SK-N-SH (cell line): ENCODE data around the gene IRGM. TPM values are rescaled to one million over a fixed set of nuclear protein-coding genes. Genes with fewer than 3 reads are reported as not detected.

Experiments used
- CTCF ChIA-PET: fragments of 300-600, 350-600 bp; formaldehyde crosslinking; extraction: SDS; loops from one replicate; lab custom pipeline; 2021; lab: Yijun Ruan, JAX
- POLR2A ChIA-PET: fragments of 350-600 bp; sonication (Branson Sonifier 250); formaldehyde crosslinking; extraction: SDS; loops from one replicate; lab custom pipeline; 2020; ENCODE audit warnings: antibody characterized with exemption, inconsistent platforms; lab: Yijun Ruan, JAX
- DNase-seq: peaks from one replicate; pipeline ENCODE4 v3.0.0; 2012
- H2AFZ ChIP-seq: fragments of 200-600 bp; sonication (generic); 2 replicates; pipeline ENCODE4 v1.8.1; 2016; ENCODE audit warnings: antibody characterized with exemption, mild to moderate bottlenecking, low read depth
- H3F3A ChIP-seq: fragments of 200-600 bp; sonication (generic); replicated peaks from 2 replicates; pipeline ENCODE3; 2016; ENCODE audit warnings: antibody characterized with exemption, mild to moderate bottlenecking; ENCODE audit not compliant: insufficient read depth
- H3K27ac ChIP-seq, 2 experiments: fragments of 200-500 bp in 1 of 2; fragments of 200-600 bp in 1 of 2; sonication (Bioruptor generic) in 1 of 2; sonication (generic), shearing (Covaris generic) in 1 of 2; 2 replicates each; pipeline versions ENCODE4 v1.5.1 to v1.6.1; 2014 to 2016; ENCODE audit warnings: low read depth in 2 of 2, inconsistent platforms in 1 of 2, low read length in 1 of 2, mild to moderate bottlenecking in 1 of 2, mixed read lengths in 1 of 2
- H3K27me3 ChIP-seq: fragments of 200-600 bp; sonication (generic), shearing (Covaris generic); 2 replicates; pipeline ENCODE4 v1.6.1; 2016; ENCODE audit warnings: mixed run types; ENCODE audit not compliant: insufficient read depth
- H3K36me3 ChIP-seq, 2 experiments: fragments of 200-500 bp in 1 of 2; fragments of 200-600 bp in 1 of 2; sonication (Bioruptor generic) in 1 of 2; sonication (generic) in 1 of 2; replicated peaks in 1 of 2; 2 replicates each; pipeline versions ENCODE3 to v1.5.1; 2014 to 2016; ENCODE audit warnings: low read length in 1 of 2, mild to moderate bottlenecking in 1 of 2; ENCODE audit not compliant: insufficient read depth in 2 of 2, control insufficient read depth in 1 of 2
- H3K4me1 ChIP-seq, 2 experiments: fragments of 200-500 bp in 1 of 2; fragments of 200-600 bp in 1 of 2; sonication (Bioruptor generic) in 1 of 2; sonication (generic), shearing (Covaris generic) in 1 of 2; 2 replicates each; pipeline versions ENCODE4 v1.5.1 to v1.6.1; 2014 to 2016; ENCODE audit warnings: low read depth in 1 of 2, low read length in 1 of 2, mixed run types in 1 of 2; ENCODE audit not compliant: insufficient read depth in 2 of 2, control insufficient read depth in 1 of 2
- H3K4me2 ChIP-seq: fragments of 200-600 bp; sonication (generic), shearing (Covaris generic); 2 replicates; pipeline ENCODE4 v1.6.1; 2017; ENCODE audit warnings: mixed run types
- H3K4me3 ChIP-seq, 2 experiments: fragments of 200-500 bp in 1 of 2; fragments of 200-600 bp in 1 of 2; sonication (Bioruptor generic) in 1 of 2; sonication (generic), shearing (Covaris generic) in 1 of 2; 2 replicates each; pipeline versions ENCODE4 v1.5.1 to v1.8.1; 2014 to 2016; ENCODE audit warnings: low read depth in 2 of 2, inconsistent platforms in 1 of 2, low read length in 1 of 2, mild to moderate bottlenecking in 1 of 2, mixed read lengths in 1 of 2, moderate library complexity in 1 of 2
- H3K79me2 ChIP-seq: fragments of 200-600 bp; sonication (generic); 2 replicates; pipeline ENCODE4 v1.8.1; 2017; ENCODE audit warnings: mild to moderate bottlenecking; ENCODE audit not compliant: insufficient read depth
- H3K9ac ChIP-seq: fragments of 200-600 bp; sonication (generic); 2 replicates; pipeline ENCODE4 v1.6.1; 2017; ENCODE audit warnings: mixed run types
- H3K9me2 ChIP-seq: fragments of 200-600 bp; sonication (generic); 2 replicates; pipeline ENCODE4 v1.6.1; 2017; ENCODE audit warnings: mixed run types
- H3K9me3 ChIP-seq: fragments of 200-600 bp; sonication (generic); 2 replicates; pipeline ENCODE4 v1.6.1; 2017; ENCODE audit warnings: mixed run types, mild to moderate bottlenecking, moderate library complexity
- H4K20me1 ChIP-seq: fragments of 200-600 bp; sonication (generic); 2 replicates; pipeline ENCODE4 v1.6.1; 2017; ENCODE audit warnings: mild to moderate bottlenecking, mixed run types; ENCODE audit not compliant: insufficient read depth
- CHD2 ChIP-seq: fragments of 150-350 bp; IDR thresholded peaks from 2 replicates; pipeline ENCODE4 v1.6.1; 2018; ENCODE audit warnings: low read length; ENCODE audit not compliant: partially characterized antibody
- EP300 ChIP-seq, 2 experiments: IDR thresholded peaks; 2 replicates each; pipeline versions ENCODE4 v1.4.0 to v1.6.1; 2012; ENCODE audit warnings: borderline replicate concordance in 1 of 2, low read depth in 1 of 2, low read length in 1 of 2
- EZH2phosphoT487 ChIP-seq: fragments of 200-600 bp; sonication (generic); IDR thresholded peaks from 2 replicates; pipeline ENCODE4 v1.6.1; 2017; ENCODE audit warnings: low read depth, mixed run types, mild to moderate bottlenecking, antibody characterized with exemption, moderate library complexity, borderline replicate concordance
- FOXM1 ChIP-seq: IDR thresholded peaks from 2 replicates; pipeline ENCODE4 v1.4.0; 2012; ENCODE audit warnings: low read depth, mild to moderate bottlenecking
- JUND ChIP-seq: IDR thresholded peaks from 2 replicates; pipeline ENCODE4 v1.4.0; 2012
- MXI1 ChIP-seq: IDR thresholded peaks from 2 replicates; pipeline ENCODE4 v1.6.1; 2012; ENCODE audit warnings: mild to moderate bottlenecking, low read depth, low read length, improper control_type of control experiment
- PBX3 ChIP-seq: IDR thresholded peaks from 2 replicates; pipeline ENCODE4; 2012
- RAD21 ChIP-seq: IDR thresholded peaks from 2 replicates; pipeline ENCODE4 v1.6.1; 2012; ENCODE audit warnings: mild to moderate bottlenecking, low read length
- RFX5 ChIP-seq: IDR thresholded peaks from 2 replicates; pipeline ENCODE4 v1.6.1; 2012; ENCODE audit warnings: mild to moderate bottlenecking, improper control_type of control experiment, low read length
- SMC3 ChIP-seq: IDR thresholded peaks from 2 replicates; pipeline ENCODE4 v1.6.1; 2012; ENCODE audit warnings: low read depth, low read length, improper control_type of control experiment
- TAF1 ChIP-seq: IDR thresholded peaks from 2 replicates; pipeline ENCODE4 v1.6.1; 2012; ENCODE audit warnings: low read depth, mild to moderate bottlenecking, low read length, moderate library complexity, borderline replicate concordance
- TCF12 ChIP-seq: IDR thresholded peaks from 2 replicates; pipeline ENCODE4 v1.4.0; 2012
- USF2 ChIP-seq: fragments of 150-350 bp; IDR thresholded peaks from 2 replicates; pipeline ENCODE4 v1.6.1; 2017; ENCODE audit warnings: antibody characterized with exemption, low read length, low read depth, borderline replicate concordance
- WGBS: methylation state at CpG from one replicate; pipeline ENCODE4 v1.1.6; 2017; ENCODE audit warnings: low lambda C conversion rate; 5-methylcytosine and 5-hydroxymethylcytosine counted together
- polyA plus RNA-seq, 3 experiments: library from polyadenylated mRNA; depleted of rRNA; stranded (reverse); fragments of >200 nt; gene quantifications; 2 replicates each; pipeline ENCODE4 v1.2.3, GENCODE V29; 2012
- TF ChIP-seq, protein P1 (sequence below): IDR thresholded peaks from 2 replicates; pipeline ENCODE4 v1.4.0; 2012; ENCODE audit warnings: low read depth, borderline replicate concordance
- TF ChIP-seq, protein P2 (sequence below): IDR thresholded peaks from 2 replicates; pipeline ENCODE4 v1.4.0; 2012; ENCODE audit warnings: low read depth, borderline replicate concordance
- TF ChIP-seq, protein P3 (sequence below): fragments of 200-600 bp; sonication (generic); IDR thresholded peaks from 2 replicates; pipeline ENCODE4 v1.6.1; 2017; ENCODE audit warnings: antibody characterized with exemption, mild to moderate bottlenecking, moderate library complexity

IRGM gene
- polyA plus RNA-seq, 1 of the 3 experiments (the other 2 are of a cell fraction), result 0.13 TPM

GRCh38 chr5:150804388-150804787, 41.9 kb upstream of the IRGM start:
- H3K4me3 ChIP-seq, result no peak overlapping the region
- CTCF ChIA-PET, result interaction anchor here (0.7 to 4.7 kb wide), 3 partner anchors 17 to 247 kb away, joined by 3 to 20 read pairs (median 3); partner anchors contain the start of gene IRGM
- H3K79me2 ChIP-seq, result no peaks in the 10 kb centered on the region
- no peak for DNase-seq
- no peak overlapping the region for H3K9ac ChIP-seq
- H2AFZ ChIP-seq, result no peak overlapping the region
- no peaks in the 10 kb centered on the region for H4K20me1 ChIP-seq
- WGBS, result 51% methylated on average over 6 of the region's 6 CpGs
- H3K27ac ChIP-seq, result no peak overlapping the region
- H3K4me1 ChIP-seq, result no peaks in the 10 kb centered on the region; a peak in 1 of 4 replicates
- no peaks in the 10 kb centered on the region for H3K9me3 ChIP-seq
- no peaks in the 10 kb centered on the region for H3K27me3 ChIP-seq
- POLR2A ChIA-PET, result no interaction called here
- no peaks in the 10 kb centered on the region for H3K9me2 ChIP-seq
- H3K4me2 ChIP-seq, result no peak overlapping the region
- H3F3A ChIP-seq, result peaks cover 9% of the 10 kb centered on the region
- TF ChIP-seq, protein P1, sequence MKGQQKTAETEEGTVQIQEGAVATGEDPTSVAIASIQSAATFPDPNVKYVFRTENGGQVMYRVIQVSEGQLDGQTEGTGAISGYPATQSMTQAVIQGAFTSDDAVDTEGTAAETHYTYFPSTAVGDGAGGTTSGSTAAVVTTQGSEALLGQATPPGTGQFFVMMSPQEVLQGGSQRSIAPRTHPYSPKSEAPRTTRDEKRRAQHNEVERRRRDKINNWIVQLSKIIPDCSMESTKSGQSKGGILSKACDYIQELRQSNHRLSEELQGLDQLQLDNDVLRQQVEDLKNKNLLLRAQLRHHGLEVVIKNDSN, result no peak
- no peak for TF ChIP-seq TAF1
- TF ChIP-seq CHD2, result no peak
- no peak for TF ChIP-seq TCF12
- TF ChIP-seq RAD21, result no peak
- no peak for TF ChIP-seq FOXM1
- no peak for TF ChIP-seq PBX3
- TF ChIP-seq MXI1, result no peak
- TF ChIP-seq, protein P2, sequence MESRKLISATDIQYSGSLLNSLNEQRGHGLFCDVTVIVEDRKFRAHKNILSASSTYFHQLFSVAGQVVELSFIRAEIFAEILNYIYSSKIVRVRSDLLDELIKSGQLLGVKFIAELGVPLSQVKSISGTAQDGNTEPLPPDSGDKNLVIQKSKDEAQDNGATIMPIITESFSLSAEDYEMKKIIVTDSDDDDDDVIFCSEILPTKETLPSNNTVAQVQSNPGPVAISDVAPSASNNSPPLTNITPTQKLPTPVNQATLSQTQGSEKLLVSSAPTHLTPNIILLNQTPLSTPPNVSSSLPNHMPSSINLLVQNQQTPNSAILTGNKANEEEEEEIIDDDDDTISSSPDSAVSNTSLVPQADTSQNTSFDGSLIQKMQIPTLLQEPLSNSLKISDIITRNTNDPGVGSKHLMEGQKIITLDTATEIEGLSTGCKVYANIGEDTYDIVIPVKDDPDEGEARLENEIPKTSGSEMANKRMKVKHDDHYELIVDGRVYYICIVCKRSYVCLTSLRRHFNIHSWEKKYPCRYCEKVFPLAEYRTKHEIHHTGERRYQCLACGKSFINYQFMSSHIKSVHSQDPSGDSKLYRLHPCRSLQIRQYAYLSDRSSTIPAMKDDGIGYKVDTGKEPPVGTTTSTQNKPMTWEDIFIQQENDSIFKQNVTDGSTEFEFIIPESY, result no peak
- TF ChIP-seq, all 33 proteins: peak for 0
- peaks cover 0 to 11% of the 10 kb centered on the region in 2 experiments for H3K36me3 ChIP-seq

DNA sequence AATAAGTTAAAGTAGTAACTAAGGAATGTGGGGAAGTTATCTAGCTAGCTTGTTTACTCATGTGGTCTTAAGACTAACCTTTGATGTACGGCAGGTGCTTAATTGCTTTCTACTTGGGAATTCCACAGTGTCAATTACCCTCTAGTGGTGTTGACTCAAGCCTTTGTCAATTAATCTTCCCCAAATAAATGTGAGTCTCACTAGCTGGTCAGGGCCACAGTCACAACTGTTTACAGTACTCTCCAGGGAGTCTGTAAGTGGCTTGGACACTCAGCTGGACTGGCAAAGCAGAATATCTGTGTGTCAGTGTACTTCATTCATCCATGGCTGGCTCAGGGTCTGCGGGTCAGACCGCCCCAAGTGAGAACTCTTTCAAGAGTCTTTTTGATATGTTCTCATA, 37.0 kb upstream of the IRGM start:
- Histone ChIP-seq H3K9me2 (no peaks in the 10 kb centered on the region), H3K4me3 (no peak overlapping the region), H3K4me2 (no peak overlapping the region), H3K9ac (no peak overlapping the region), H3K79me2 (no peaks in the 10 kb centered on the region), H3K27ac (no peak overlapping the region), H3K9me3 (no peaks in the 10 kb centered on the region), H3F3A (no peaks in the 10 kb centered on the region), H3K27me3 (no peaks in the 10 kb centered on the region), H3K4me1 (no peaks in the 10 kb centered on the region), H3K36me3 (peaks cover 0 to 3% of the 10 kb centered on the region in 2 experiments), H2AFZ (no peak overlapping the region), H4K20me1 (no peaks in the 10 kb centered on the region)
- ChIA-PET CTCF (interaction anchor here (0.8 to 1.4 kb wide), 2 partner anchors 8 to 37 kb away, joined by 3 to 6 read pairs; partner anchors contain the start of gene IRGM), POLR2A (no interaction called here)
- 66% methylated on average over 3 of the region's 3 CpGs for WGBS
- DNase-seq, result no peak
- TF ChIP-seq RAD21 (no peak), USF2 (no peak), EP300 (IDR thresholded peaks at IDR 0.05; ENCODE audit: borderline replicate concordance in 1 of 2, low read depth in 1 of 2, low read length in 1 of 2) (no peak), JUND (no peak), PBX3 (no peak), EZH2phosphoT487 (no peak), RFX5 (no peak), SMC3 (no peak)
- TF ChIP-seq, protein P3, sequence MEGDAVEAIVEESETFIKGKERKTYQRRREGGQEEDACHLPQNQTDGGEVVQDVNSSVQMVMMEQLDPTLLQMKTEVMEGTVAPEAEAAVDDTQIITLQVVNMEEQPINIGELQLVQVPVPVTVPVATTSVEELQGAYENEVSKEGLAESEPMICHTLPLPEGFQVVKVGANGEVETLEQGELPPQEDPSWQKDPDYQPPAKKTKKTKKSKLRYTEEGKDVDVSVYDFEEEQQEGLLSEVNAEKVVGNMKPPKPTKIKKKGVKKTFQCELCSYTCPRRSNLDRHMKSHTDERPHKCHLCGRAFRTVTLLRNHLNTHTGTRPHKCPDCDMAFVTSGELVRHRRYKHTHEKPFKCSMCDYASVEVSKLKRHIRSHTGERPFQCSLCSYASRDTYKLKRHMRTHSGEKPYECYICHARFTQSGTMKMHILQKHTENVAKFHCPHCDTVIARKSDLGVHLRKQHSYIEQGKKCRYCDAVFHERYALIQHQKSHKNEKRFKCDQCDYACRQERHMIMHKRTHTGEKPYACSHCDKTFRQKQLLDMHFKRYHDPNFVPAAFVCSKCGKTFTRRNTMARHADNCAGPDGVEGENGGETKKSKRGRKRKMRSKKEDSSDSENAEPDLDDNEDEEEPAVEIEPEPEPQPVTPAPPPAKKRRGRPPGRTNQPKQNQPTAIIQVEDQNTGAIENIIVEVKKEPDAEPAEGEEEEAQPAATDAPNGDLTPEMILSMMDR, result no peak
- TF ChIP-seq, protein P2, result no peak
